HCT116 (cell line): ENCODE data around the gene RNASEH2A.
"Not testable (repeated sequence)": the region's sequence is repeated elsewhere in the genome, so short reads cannot be mapped to it uniquely, and the experiment has no call there.

ENCODE experiments used
- ELF1 ChIP-seq: IDR thresholded peaks from 2 replicates; pipeline ENCODE4 v1.6.1; 2012; ENCODE audit warnings: low read depth, borderline replicate concordance
- EZH2phosphoT487 ChIP-seq: fragments of 200-600 bp; IDR thresholded peaks from 2 replicates; pipeline ENCODE4 v1.6.1; 2018; ENCODE audit warnings: antibody characterized with exemption, borderline replicate concordance
- POLR2A ChIP-seq: IDR thresholded peaks from 2 replicates; pipeline ENCODE4 v1.7.0; 2011; ENCODE audit warnings: borderline replicate concordance; ENCODE audit not compliant: insufficient read depth, insufficient read length; ENCODE audit errors: extremely low read depth
- POLR2AphosphoS5 ChIP-seq: IDR thresholded peaks from 2 replicates; pipeline ENCODE4 v1.6.1; 2011; ENCODE audit warnings: mild to moderate bottlenecking, low read depth, low read length, moderate library complexity
- SIN3A ChIP-seq: IDR thresholded peaks from 2 replicates; pipeline ENCODE4 v1.6.1; 2012; ENCODE audit warnings: low read depth
- TCF7L2 ChIP-seq: IDR thresholded peaks from 2 replicates; pipeline ENCODE4 v1.7.0; 2011; ENCODE audit warnings: borderline replicate concordance, inconsistent platforms; ENCODE audit not compliant: insufficient read depth, insufficient read length; ENCODE audit errors: extremely low read depth
- ZNF274 ChIP-seq: fragments of 200-500 bp; sonication (Bioruptor generic); IDR thresholded peaks from 2 replicates; pipeline ENCODE4 v1.6.1; 2014; ENCODE audit warnings: mild to moderate bottlenecking, low read depth, low read length, inconsistent platforms
- TF ChIP-seq, protein P1 (sequence below), 3 experiments: fragments of 200-600 bp in 1 of 3; sonication (generic) in 1 of 3; IDR thresholded peaks in 2 of 3; conservative IDR thresholded peaks in 1 of 3; 2 replicates each; pipeline ENCODE4 v1.5.1; 2012 to 2017; ENCODE audit warnings: low read depth in 2 of 3, low read length in 2 of 3, antibody characterized with exemption in 1 of 3, borderline replicate concordance in 1 of 3, control low read depth in 1 of 3, mild to moderate bottlenecking in 1 of 3, mixed read lengths in 1 of 3, mixed run types in 1 of 3, moderate library complexity in 1 of 3; ENCODE audit not compliant: insufficient read depth in 1 of 3
- TF ChIP-seq, protein P2 (sequence below): IDR thresholded peaks from 2 replicates; pipeline ENCODE4 v1.6.1; 2012

DNA sequence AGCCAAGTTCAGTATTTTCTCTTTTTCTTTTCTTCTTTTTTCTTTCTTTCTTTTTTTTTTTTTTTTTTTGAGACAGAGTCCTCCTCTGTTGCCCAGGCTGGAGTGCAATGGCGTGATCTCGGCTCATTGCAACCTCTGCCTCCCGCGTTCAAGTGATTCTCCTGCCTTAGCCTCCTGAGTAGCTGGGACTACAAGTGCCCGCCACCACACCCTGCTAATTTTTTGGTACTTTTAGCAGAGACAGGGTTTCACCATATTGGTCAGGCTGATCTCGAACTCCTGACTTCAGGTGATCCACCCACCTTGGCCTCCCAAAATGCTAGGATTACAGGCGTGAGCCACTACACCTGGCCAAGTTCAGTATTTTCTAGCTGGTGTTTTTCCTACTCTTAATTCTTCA lies 8.8 kb upstream of the RNASEH2A start:
- TF ChIP-seq, protein P1, sequence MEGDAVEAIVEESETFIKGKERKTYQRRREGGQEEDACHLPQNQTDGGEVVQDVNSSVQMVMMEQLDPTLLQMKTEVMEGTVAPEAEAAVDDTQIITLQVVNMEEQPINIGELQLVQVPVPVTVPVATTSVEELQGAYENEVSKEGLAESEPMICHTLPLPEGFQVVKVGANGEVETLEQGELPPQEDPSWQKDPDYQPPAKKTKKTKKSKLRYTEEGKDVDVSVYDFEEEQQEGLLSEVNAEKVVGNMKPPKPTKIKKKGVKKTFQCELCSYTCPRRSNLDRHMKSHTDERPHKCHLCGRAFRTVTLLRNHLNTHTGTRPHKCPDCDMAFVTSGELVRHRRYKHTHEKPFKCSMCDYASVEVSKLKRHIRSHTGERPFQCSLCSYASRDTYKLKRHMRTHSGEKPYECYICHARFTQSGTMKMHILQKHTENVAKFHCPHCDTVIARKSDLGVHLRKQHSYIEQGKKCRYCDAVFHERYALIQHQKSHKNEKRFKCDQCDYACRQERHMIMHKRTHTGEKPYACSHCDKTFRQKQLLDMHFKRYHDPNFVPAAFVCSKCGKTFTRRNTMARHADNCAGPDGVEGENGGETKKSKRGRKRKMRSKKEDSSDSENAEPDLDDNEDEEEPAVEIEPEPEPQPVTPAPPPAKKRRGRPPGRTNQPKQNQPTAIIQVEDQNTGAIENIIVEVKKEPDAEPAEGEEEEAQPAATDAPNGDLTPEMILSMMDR (IDR thresholded peaks at IDR 0.05 in 2 of 3, conservative IDR thresholded peaks at IDR 0.05 in 1 of 3; ENCODE audit: borderline replicate concordance in 1 of 3, insufficient read depth in 1 of 3, low read depth in 2 of 3, low read length in 2 of 3) = not testable (repeated sequence)
- not testable (repeated sequence) for TF ChIP-seq POLR2A, SIN3A, EZH2phosphoT487, ZNF274, ELF1, TCF7L2, POLR2AphosphoS5
- TF ChIP-seq, protein P2, sequence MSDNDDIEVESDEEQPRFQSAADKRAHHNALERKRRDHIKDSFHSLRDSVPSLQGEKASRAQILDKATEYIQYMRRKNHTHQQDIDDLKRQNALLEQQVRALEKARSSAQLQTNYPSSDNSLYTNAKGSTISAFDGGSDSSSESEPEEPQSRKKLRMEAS = not testable (repeated sequence)
